Measurements from ENCODE around the gene ITGA4.

The ITGA4 gene

DNA sequence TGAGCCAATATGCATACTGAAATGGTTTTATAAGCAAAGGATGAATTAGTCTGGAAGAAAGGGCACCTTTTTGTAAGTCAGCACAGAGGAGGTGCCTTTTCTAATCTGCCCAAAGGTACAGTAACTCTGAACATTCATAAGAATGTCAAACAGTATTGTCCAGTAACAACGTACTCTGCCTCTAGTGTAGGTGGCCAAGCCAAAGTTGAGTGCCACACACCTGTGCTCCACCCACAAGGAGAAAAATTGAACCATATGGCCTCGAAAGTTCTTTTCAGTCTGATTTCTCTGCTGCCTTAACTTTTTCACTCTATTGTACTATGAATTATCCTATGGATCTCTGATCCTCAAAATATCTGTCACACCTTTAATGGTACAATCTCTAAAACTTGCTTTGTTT, 112.9 kb downstream of the ITGA4 start:
- no peak overlapping the region for H3K4me3 ChIP-seq (ENCODE audit: low read length)
- H3K27me3 ChIP-seq (ENCODE audit: control insufficient read depth, insufficient read depth, low read length), result no peaks in the 10 kb centered on the region
- H3K9me3 ChIP-seq (ENCODE audit: control insufficient read depth, low read length), result no peaks in the 10 kb centered on the region
- no peaks in the 10 kb centered on the region for H3K36me3 ChIP-seq (ENCODE audit: control insufficient read depth, insufficient read depth, low read length)
- H3K4me1 ChIP-seq (ENCODE audit: control insufficient read depth, insufficient read depth, low read length), result peaks cover under 1% of the 10 kb centered on the region
- H3K9ac ChIP-seq (ENCODE audit: low read length), result no peak overlapping the region

DNA sequence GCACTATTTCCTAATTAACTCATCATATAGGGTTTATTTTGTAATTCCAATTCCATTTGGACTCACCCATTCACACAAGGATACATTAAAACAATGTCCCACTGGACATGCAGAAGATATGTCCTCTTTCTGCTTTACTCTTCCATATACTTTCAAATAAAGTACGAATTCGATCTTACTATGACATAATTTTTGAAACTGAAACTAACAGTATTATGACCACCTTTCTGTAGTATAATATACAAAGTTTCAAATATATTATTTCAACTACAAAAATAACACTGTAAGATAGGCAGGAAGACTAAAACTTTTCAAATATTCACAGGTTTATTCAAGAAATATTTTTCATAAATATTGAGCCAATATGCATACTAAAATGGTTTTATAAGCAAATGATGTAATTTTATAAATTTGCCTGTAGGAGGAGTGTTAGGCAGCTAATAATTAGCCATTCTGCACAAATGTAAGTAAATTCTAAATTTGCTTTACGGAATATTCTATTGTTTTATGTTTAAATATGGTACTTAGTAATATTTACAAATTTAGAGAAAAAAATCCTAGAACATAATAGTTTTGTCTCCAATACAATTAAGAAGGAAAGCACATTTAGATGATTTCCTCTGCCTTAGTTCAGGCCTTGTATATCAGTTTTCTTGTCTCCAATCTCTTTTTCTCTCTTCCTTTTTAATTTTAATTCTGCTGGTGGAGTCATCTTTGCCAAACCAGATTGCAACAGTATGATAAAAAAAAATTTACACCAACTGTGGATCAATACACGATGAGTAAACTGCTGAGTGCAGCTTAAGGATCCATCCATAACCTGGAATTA, 113.9 kb downstream of the ITGA4 start:
- Histone ChIP-seq H3K27me3 (ENCODE audit: control insufficient read depth, insufficient read depth, low read length) (no peaks in the 10 kb centered on the region), H3K36me3 (ENCODE audit: control insufficient read depth, insufficient read depth, low read length) (no peaks in the 10 kb centered on the region), H3K4me1 (ENCODE audit: control insufficient read depth, insufficient read depth, low read length) (peaks cover 6% of the 10 kb centered on the region), H3K9ac (ENCODE audit: low read length) (no peak overlapping the region), H3K4me3 (ENCODE audit: low read length) (no peak overlapping the region), H3K9me3 (ENCODE audit: control insufficient read depth, low read length) (no peaks in the 10 kb centered on the region)

- Histone ChIP-seq H3K9ac (ENCODE audit: low read length) (no peak overlapping the region), H3K4me1 (ENCODE audit: control insufficient read depth, insufficient read depth, low read length) (peaks cover 6% of the 10 kb centered on the region), H3K4me3 (ENCODE audit: low read length) (no peak overlapping the region), H3K36me3 (ENCODE audit: control insufficient read depth, insufficient read depth, low read length) (no peaks in the 10 kb centered on the region), H3K9me3 (ENCODE audit: control insufficient read depth, low read length) (no peaks in the 10 kb centered on the region), H3K27me3 (ENCODE audit: control insufficient read depth, insufficient read depth, low read length) (no peaks in the 10 kb centered on the region)
Observed at GRCh38 chr2:181573140-181573736, 116.1 kb downstream of the ITGA4 start.

DNA sequence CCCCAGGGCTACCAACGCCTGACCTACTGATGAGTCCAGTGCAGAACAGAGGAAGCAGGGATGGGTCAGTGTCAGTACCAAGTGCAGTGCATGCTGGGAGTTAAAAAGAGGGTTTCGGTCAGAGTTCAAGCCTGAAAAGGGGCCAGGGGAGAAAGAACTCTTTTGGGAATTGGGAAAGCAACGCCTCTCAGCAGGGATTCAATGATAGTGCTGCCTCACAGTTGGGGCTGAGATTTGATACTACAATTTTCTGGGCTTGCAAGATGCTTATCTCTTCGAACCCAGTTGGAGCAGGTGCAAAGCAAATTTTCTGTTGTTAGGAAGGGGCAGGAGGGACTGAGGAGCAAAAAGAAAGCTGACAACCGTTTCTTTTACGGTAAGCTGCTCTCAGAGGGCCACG, 117.1 kb downstream of the ITGA4 start:
- Histone ChIP-seq H3K4me3 (ENCODE audit: low read length) (no peak overlapping the region), H3K27me3 (ENCODE audit: control insufficient read depth, insufficient read depth, low read length) (no peaks in the 10 kb centered on the region), H3K9me3 (ENCODE audit: control insufficient read depth, low read length) (no peaks in the 10 kb centered on the region), H3K36me3 (ENCODE audit: control insufficient read depth, insufficient read depth, low read length) (no peaks in the 10 kb centered on the region), H3K9ac (ENCODE audit: low read length) (no peak overlapping the region), H3K4me1 (ENCODE audit: control insufficient read depth, insufficient read depth, low read length) (peaks cover 6% of the 10 kb centered on the region)

DNA sequence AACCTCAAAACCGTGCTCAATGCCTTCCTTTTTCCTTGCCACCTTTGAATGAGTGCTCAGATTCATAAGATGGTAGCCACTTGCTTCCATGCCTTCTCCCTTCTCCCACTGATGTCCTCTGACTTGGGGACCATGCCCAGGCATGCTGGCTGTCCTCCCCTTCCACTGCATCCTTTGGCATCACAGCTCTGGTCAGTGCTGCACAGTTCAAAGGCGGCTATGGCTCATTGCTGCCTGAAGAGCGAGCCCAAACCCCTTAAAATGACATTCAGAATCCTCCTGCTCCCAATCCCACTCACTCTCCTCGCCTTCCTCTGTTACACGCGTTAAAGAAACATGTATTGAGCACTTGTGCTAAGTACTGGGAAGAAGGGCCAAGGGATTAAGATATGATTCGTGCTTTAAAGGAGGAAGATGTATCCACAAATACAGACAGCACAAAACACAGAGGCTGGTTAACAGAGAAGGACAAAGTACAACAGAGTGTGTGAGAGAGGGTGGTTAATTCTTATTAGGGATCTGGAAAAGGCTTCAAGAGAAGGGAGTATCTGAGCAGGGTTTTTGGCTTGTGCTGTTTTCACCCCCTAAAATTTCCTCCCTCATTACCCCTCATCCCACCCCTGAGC, 118.0 kb downstream of the ITGA4 start:
- Histone ChIP-seq H3K4me3 (ENCODE audit: low read length) (no peak overlapping the region), H3K27me3 (ENCODE audit: control insufficient read depth, insufficient read depth, low read length) (no peaks in the 10 kb centered on the region), H3K36me3 (ENCODE audit: control insufficient read depth, insufficient read depth, low read length) (no peaks in the 10 kb centered on the region), H3K9me3 (ENCODE audit: control insufficient read depth, low read length) (no peaks in the 10 kb centered on the region), H3K9ac (ENCODE audit: low read length) (no peak overlapping the region), H3K4me1 (ENCODE audit: control insufficient read depth, insufficient read depth, low read length) (peaks cover 6% of the 10 kb centered on the region)

DNA sequence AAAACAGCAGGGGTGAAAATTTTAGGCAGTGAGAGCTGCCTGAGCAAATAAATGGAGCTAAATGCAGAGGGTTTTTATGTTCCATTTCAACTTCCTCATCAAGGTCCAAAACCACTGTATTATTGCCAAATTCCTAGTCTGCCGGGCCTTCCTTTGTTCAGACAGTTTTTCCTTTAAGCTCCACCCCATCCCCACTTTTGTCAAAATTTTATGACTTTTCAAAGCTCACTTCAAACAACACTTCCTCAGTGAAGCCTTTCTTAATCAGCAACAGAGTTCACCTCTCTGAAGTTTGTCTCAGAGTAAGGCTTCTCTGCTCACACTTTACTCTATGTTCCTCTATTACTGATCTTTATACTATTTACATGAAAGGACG, 118.5 kb downstream of the ITGA4 start:
- no peak overlapping the region for H3K9ac ChIP-seq (ENCODE audit: low read length)
- no peaks in the 10 kb centered on the region for H3K36me3 ChIP-seq (ENCODE audit: control insufficient read depth, insufficient read depth, low read length)
- H3K27me3 ChIP-seq (ENCODE audit: control insufficient read depth, insufficient read depth, low read length), result no peaks in the 10 kb centered on the region
- no peaks in the 10 kb centered on the region for H3K9me3 ChIP-seq (ENCODE audit: control insufficient read depth, low read length)
- no peak overlapping the region for H3K4me3 ChIP-seq (ENCODE audit: low read length)
- peaks cover 6% of the 10 kb centered on the region for H3K4me1 ChIP-seq (ENCODE audit: control insufficient read depth, insufficient read depth, low read length)

DNA sequence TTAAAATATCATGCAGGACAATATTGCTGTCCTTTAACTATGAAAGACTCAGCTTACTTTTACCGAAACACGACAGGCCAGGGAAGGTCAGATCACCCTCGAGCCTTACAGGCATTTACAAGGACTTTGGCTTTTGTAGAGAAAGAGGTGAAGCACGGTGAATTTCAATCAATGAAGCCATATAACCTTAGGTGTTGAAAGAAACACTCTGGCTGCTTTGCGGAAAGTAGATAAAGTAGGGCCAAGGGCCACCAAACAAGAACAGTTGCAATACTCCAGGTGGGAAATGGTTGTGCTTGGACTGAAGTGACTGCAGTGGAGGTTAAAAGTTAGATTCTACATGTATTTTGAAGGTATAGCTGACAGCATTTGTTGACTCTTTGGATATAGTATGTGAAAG, 119.2 kb downstream of the ITGA4 start:
- no peak overlapping the region for H3K4me3 ChIP-seq (ENCODE audit: low read length)
- no peaks in the 10 kb centered on the region for H3K36me3 ChIP-seq (ENCODE audit: control insufficient read depth, insufficient read depth, low read length)
- H3K9ac ChIP-seq (ENCODE audit: low read length), result no peak overlapping the region
- H3K9me3 ChIP-seq (ENCODE audit: control insufficient read depth, low read length), result no peaks in the 10 kb centered on the region
- no peaks in the 10 kb centered on the region for H3K27me3 ChIP-seq (ENCODE audit: control insufficient read depth, insufficient read depth, low read length)
- H3K4me1 ChIP-seq (ENCODE audit: control insufficient read depth, insufficient read depth, low read length), result peaks cover 6% of the 10 kb centered on the region

GRCh38 chr2:181578829-181579228, 121.6 kb downstream of the ITGA4 start:
- Histone ChIP-seq H3K36me3 (ENCODE audit: control insufficient read depth, insufficient read depth, low read length) (no peaks in the 10 kb centered on the region), H3K9ac (ENCODE audit: low read length) (no peak overlapping the region), H3K9me3 (ENCODE audit: control insufficient read depth, low read length) (no peaks in the 10 kb centered on the region), H3K4me1 (ENCODE audit: control insufficient read depth, insufficient read depth, low read length) (peaks cover 6% of the 10 kb centered on the region), H3K4me3 (ENCODE audit: low read length) (no peak overlapping the region), H3K27me3 (ENCODE audit: control insufficient read depth, insufficient read depth, low read length) (no peaks in the 10 kb centered on the region)

DNA sequence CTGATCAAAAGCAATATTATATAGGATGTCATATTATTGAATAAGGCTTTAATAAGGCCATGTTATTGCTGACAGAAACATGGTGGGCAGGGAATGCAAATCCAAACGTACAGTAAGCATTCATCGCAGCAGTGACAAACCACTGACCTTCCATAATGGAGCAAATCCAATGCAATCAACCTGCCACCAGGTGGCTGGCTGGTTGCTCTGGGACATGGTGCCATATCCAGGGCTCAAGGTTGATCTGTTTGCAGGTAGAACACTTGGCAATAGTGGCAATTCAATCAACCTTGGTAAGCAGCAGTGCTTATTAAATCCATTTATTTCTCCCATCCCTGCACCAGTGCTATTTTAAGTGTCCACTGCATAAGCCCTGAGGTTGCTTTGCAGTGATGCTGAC, 124.3 kb downstream of the ITGA4 start:
- Histone ChIP-seq H3K36me3 (ENCODE audit: control insufficient read depth, insufficient read depth, low read length) (no peaks in the 10 kb centered on the region), H3K4me3 (ENCODE audit: low read length) (no peak overlapping the region), H3K27me3 (ENCODE audit: control insufficient read depth, insufficient read depth, low read length) (no peaks in the 10 kb centered on the region), H3K4me1 (ENCODE audit: control insufficient read depth, insufficient read depth, low read length) (peaks cover 6% of the 10 kb centered on the region), H3K9ac (ENCODE audit: low read length) (no peak overlapping the region), H3K9me3 (ENCODE audit: control insufficient read depth, low read length) (no peaks in the 10 kb centered on the region)

DNA sequence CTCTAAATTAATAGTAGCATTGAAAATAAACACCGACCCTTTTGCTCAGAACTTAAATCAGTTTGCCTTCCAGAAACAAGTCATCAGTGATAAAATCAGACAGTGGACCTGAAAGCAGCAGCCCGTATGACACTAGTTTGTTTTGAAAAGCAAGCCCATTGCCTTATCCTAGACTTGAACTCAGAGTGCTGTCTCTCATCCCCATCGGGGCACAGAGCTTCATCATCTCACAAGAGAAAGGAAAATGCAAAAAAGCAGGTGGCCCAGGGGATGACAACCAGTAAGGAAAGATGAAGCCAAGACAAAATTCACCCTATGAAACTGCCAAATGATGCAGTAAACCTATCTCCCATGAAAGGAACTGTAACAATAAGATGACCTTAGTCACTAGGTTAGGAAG, 128.5 kb downstream of the ITGA4 start:
- H3K27me3 ChIP-seq (ENCODE audit: control insufficient read depth, insufficient read depth, low read length), result no peaks in the 10 kb centered on the region
- peaks cover 6% of the 10 kb centered on the region for H3K4me1 ChIP-seq (ENCODE audit: control insufficient read depth, insufficient read depth, low read length)
- no peaks in the 10 kb centered on the region for H3K36me3 ChIP-seq (ENCODE audit: control insufficient read depth, insufficient read depth, low read length)
- no peak overlapping the region for H3K9ac ChIP-seq (ENCODE audit: low read length)
- no peaks in the 10 kb centered on the region for H3K9me3 ChIP-seq (ENCODE audit: control insufficient read depth, low read length)
- no peak overlapping the region for H3K4me3 ChIP-seq (ENCODE audit: low read length)
